HCT116 (cell line): Measurements from ENCODE around the gene INPP5D. TPM values are rescaled to one million over a fixed set of nuclear protein-coding genes. Genes with fewer than 3 reads are reported as not detected.

Source experiments
- ATAC-seq: fragments of 200-7000 bp; cut with Tn5 transposase; 2 replicates; pipeline ENCODE4 v1.9.1; 2020; ENCODE audit warnings: mild to moderate bottlenecking, moderate library complexity
- BruUV-seq: library from RNA; stranded (reverse); fragments of 400-500 nt; replicated peaks from 2 replicates; lab custom pipeline; 2021; lab: Mats Ljungman, UMichigan
- CTCF ChIA-PET: fragments of 300-600 bp; sonication (Branson Sonifier 250); formaldehyde crosslinking; loops from one replicate; lab custom pipeline; 2021; ENCODE audit warnings: antibody characterized with exemption; lab: Charles Lee
- POLR2A ChIA-PET: fragments of 300-600, 350-600 bp; sonication (Branson Sonifier 250); formaldehyde crosslinking; loops from one replicate; lab custom pipeline; 2021; ENCODE audit warnings: antibody characterized with exemption; lab: Charles Lee
- RAD21 ChIA-PET, 2 experiments: fragments of 300-600 bp; sonication (Branson Sonifier 250); formaldehyde crosslinking; loops; one replicate each; lab custom pipeline; 2023; ENCODE audit warnings: low total read pairs in 2 of 2; ENCODE audit not compliant: uncharacterized antibody in 2 of 2, unreplicated experiment in 2 of 2, low non-redundant PET in 1 of 2; lab: Charles Lee
- DNase-seq: peaks from one replicate; pipeline ENCODE4 v3.0.0-alpha.2; 2010; ENCODE audit warnings: low read depth, low spot score
- H2AFZ ChIP-seq: fragments of 200-600 bp; shearing (Covaris generic), sonication (generic); 2 replicates; pipeline ENCODE4 v1.6.1; 2017; ENCODE audit warnings: low read depth, mixed run types, mixed read lengths, antibody characterized with exemption, low read length; ENCODE audit not compliant: poor library complexity, severe bottlenecking
- H3K27ac ChIP-seq: 2 replicates; pipeline ENCODE4 v1.5.1; 2012; ENCODE audit warnings: low read depth, low read length
- H3K27me3 ChIP-seq: fragments of 200-600 bp; sonication (generic); 2 replicates; pipeline ENCODE4 v1.6.1; 2016; ENCODE audit warnings: mixed run types, low read length, mixed read lengths; ENCODE audit not compliant: insufficient read depth
- H3K36me3 ChIP-seq, 2 experiments: fragments of 200-500 bp in 1 of 2; fragments of 200-600 bp in 1 of 2; sonication (Bioruptor generic) in 1 of 2; sonication (generic) in 1 of 2; 2 replicates each; pipeline versions ENCODE4 v1.5.1 to v1.6.1; 2014 to 2016; ENCODE audit warnings: low read length in 2 of 2, inconsistent platforms in 1 of 2, mixed read lengths in 1 of 2, mixed run types in 1 of 2; ENCODE audit not compliant: insufficient read depth in 2 of 2, control insufficient read depth in 1 of 2
- H3K4me1 ChIP-seq, 2 experiments: fragments of 200-600 bp in 1 of 2; sonication (generic) in 1 of 2; 2 replicates each; pipeline versions ENCODE4 v1.5.1 to v1.6.1; 2012 to 2017; ENCODE audit warnings: low read length in 2 of 2, inconsistent platforms in 1 of 2, mild to moderate bottlenecking in 1 of 2, mixed read lengths in 1 of 2, mixed run types in 1 of 2, moderate library complexity in 1 of 2; ENCODE audit not compliant: insufficient read depth in 2 of 2, control insufficient read depth in 1 of 2
- H3K4me2 ChIP-seq: fragments of 200-600 bp; sonication (generic); 2 replicates; pipeline ENCODE4 v1.6.1; 2017; ENCODE audit warnings: mixed run types, low read length, mixed read lengths
- H3K4me3 ChIP-seq, 2 experiments: fragments of 200-600 bp in 1 of 2; sonication (generic) in 1 of 2; replicated peaks in 1 of 2; 2 replicates each; pipeline ENCODE4 v1.5.1; 2011 to 2016; ENCODE audit warnings: low read length in 2 of 2, control low read depth in 1 of 2, low read depth in 1 of 2, mild to moderate bottlenecking in 1 of 2, mixed read lengths in 1 of 2, mixed run types in 1 of 2
- H3K79me2 ChIP-seq: fragments of 200-600 bp; sonication (generic); 2 replicates; pipeline ENCODE4 v1.6.1; 2017; ENCODE audit warnings: mild to moderate bottlenecking, mixed run types, low read length, moderate library complexity, mixed read lengths; ENCODE audit not compliant: insufficient read depth
- H3K9ac ChIP-seq: fragments of 200-600 bp; sonication (generic); 2 replicates; pipeline ENCODE4 v1.6.1; 2016; ENCODE audit warnings: low read length, mixed read lengths
- H3K9me2 ChIP-seq: fragments of 200-600 bp; sonication (generic), shearing (Covaris generic); 2 replicates; pipeline ENCODE4 v1.6.1; 2017; ENCODE audit warnings: mixed run types, mild to moderate bottlenecking, moderate library complexity; ENCODE audit not compliant: insufficient read depth
- H3K9me3 ChIP-seq, 2 experiments: fragments of 200-500 bp in 1 of 2; fragments of 200-600 bp in 1 of 2; sonication (Bioruptor generic) in 1 of 2; sonication (generic) in 1 of 2; 2 replicates each; pipeline ENCODE4 v1.6.1; 2014 to 2017; ENCODE audit warnings: low read length in 2 of 2, mixed read lengths in 2 of 2, inconsistent platforms in 1 of 2, low read depth in 1 of 2, mild to moderate bottlenecking in 1 of 2, mixed run types in 1 of 2, moderate library complexity in 1 of 2; ENCODE audit not compliant: control insufficient read depth in 1 of 2, insufficient read depth in 1 of 2
- H4K20me1 ChIP-seq: fragments of 200-600 bp; sonication (generic), shearing (Covaris generic); 2 replicates; pipeline ENCODE4 v1.6.1; 2017; ENCODE audit warnings: mixed run types, mild to moderate bottlenecking, moderate library complexity; ENCODE audit not compliant: insufficient read depth
- ATF3 ChIP-seq: IDR thresholded peaks from 2 replicates; pipeline ENCODE4 v1.6.1; 2012
- CEBPB ChIP-seq: IDR thresholded peaks from 2 replicates; pipeline ENCODE4 v1.6.1; 2012; ENCODE audit warnings: low read depth
- CTCF ChIP-seq, 3 experiments: fragments of 200-600 bp in 1 of 3; sonication (generic) in 1 of 3; IDR thresholded peaks in 2 of 3; conservative IDR thresholded peaks in 1 of 3; 2 replicates each; pipeline ENCODE4 v1.5.1; 2012 to 2017; ENCODE audit warnings: low read depth in 2 of 3, low read length in 2 of 3, antibody characterized with exemption in 1 of 3, borderline replicate concordance in 1 of 3, control low read depth in 1 of 3, mild to moderate bottlenecking in 1 of 3, mixed read lengths in 1 of 3, mixed run types in 1 of 3, moderate library complexity in 1 of 3; ENCODE audit not compliant: insufficient read depth in 1 of 3
- EGR1 ChIP-seq: IDR thresholded peaks from 2 replicates; pipeline ENCODE4 v1.6.1; 2012; ENCODE audit warnings: low read depth
- ELF1 ChIP-seq: IDR thresholded peaks from 2 replicates; pipeline ENCODE4 v1.6.1; 2012; ENCODE audit warnings: low read depth, borderline replicate concordance
- EZH2 ChIP-seq: fragments of 200-600 bp; sonication (generic); IDR thresholded peaks from 2 replicates; pipeline ENCODE4 v1.6.1; 2017; ENCODE audit warnings: antibody characterized with exemption, mixed run types
- EZH2phosphoT487 ChIP-seq: fragments of 200-600 bp; IDR thresholded peaks from 2 replicates; pipeline ENCODE4 v1.6.1; 2018; ENCODE audit warnings: antibody characterized with exemption, borderline replicate concordance
- FOSL1 ChIP-seq: IDR thresholded peaks from 2 replicates; pipeline ENCODE4 v1.6.1; 2012; ENCODE audit warnings: low read depth
- POLR2A ChIP-seq: IDR thresholded peaks from 2 replicates; pipeline ENCODE4 v1.7.0; 2011; ENCODE audit warnings: borderline replicate concordance; ENCODE audit not compliant: insufficient read depth, insufficient read length; ENCODE audit errors: extremely low read depth
- POLR2AphosphoS5 ChIP-seq: IDR thresholded peaks from 2 replicates; pipeline ENCODE4 v1.6.1; 2011; ENCODE audit warnings: mild to moderate bottlenecking, low read depth, low read length, moderate library complexity
- RAD21 ChIP-seq: IDR thresholded peaks from 2 replicates; pipeline ENCODE4 v1.6.1; 2012; ENCODE audit warnings: low read depth, mild to moderate bottlenecking
- SP1 ChIP-seq: IDR thresholded peaks from 2 replicates; pipeline ENCODE4 v1.6.1; 2012; ENCODE audit warnings: low read depth
- SRF ChIP-seq: IDR thresholded peaks from 2 replicates; pipeline ENCODE4 v1.6.1; 2012; ENCODE audit warnings: low read depth
- TCF7L2 ChIP-seq: IDR thresholded peaks from 2 replicates; pipeline ENCODE4 v1.7.0; 2011; ENCODE audit warnings: borderline replicate concordance, inconsistent platforms; ENCODE audit not compliant: insufficient read depth, insufficient read length; ENCODE audit errors: extremely low read depth
- ZBTB33 ChIP-seq: IDR thresholded peaks from 2 replicates; pipeline ENCODE4 v1.6.1; 2011; ENCODE audit warnings: mild to moderate bottlenecking, low read length, moderate library complexity; ENCODE audit not compliant: insufficient replicate concordance; ENCODE audit errors: extremely low read depth
- ZFX ChIP-seq: fragments of 450-650 bp; IDR thresholded peaks from 2 replicates; pipeline ENCODE4 v1.6.1; 2017
- ZNF274 ChIP-seq: fragments of 200-500 bp; sonication (Bioruptor generic); IDR thresholded peaks from 2 replicates; pipeline ENCODE4 v1.6.1; 2014; ENCODE audit warnings: mild to moderate bottlenecking, low read depth, low read length, inconsistent platforms
- intact Hi-C: fragments of 100-400 bp; cut with micrococcal nuclease; formaldehyde crosslinking; loops from 2 replicates; pipeline ENCODE4 v1.10.0; 2022
- total RNA-seq: library from RNA; stranded (reverse); gene quantifications from one replicate; pipeline ENCODE4 v1.2.1, GENCODE V29; 2021; ENCODE audit not compliant: unreplicated experiment

INPP5D gene
- total RNA-seq, 1 experiment from 2014 or later, result 1.8 TPM

- Histone ChIP-seq H3K9me2 (no peaks in the 10 kb centered on the region), H3K4me2 (no peak overlapping the region), H3K27me3 (no peaks in the 10 kb centered on the region), H3K9me3 (no peaks in the 10 kb centered on the region; a peak in 1 of 4 replicates), H3K36me3 (no peaks in the 10 kb centered on the region), H3K79me2 (no peaks in the 10 kb centered on the region), H4K20me1 (no peaks in the 10 kb centered on the region), H3K27ac (no peak overlapping the region), H2AFZ (no peak overlapping the region), H3K4me1 (no peaks in the 10 kb centered on the region), H3K4me3 (no peak overlapping the region), H3K9ac (no peak overlapping the region)
- ATAC-seq (no peak), DNase-seq (no peak)
- RAD21 ChIA-PET, result no interaction called here
- TF ChIP-seq SRF (no peak), FOSL1 (no peak), ATF3 (no peak), TCF7L2 (no peak), EZH2phosphoT487 (no peak), CTCF (IDR thresholded peaks at IDR 0.05 in 2 of 3, conservative IDR thresholded peaks at IDR 0.05 in 1 of 3; ENCODE audit: borderline replicate concordance in 1 of 3, insufficient read depth in 1 of 3, low read depth in 2 of 3, low read length in 2 of 3) (no peak), POLR2AphosphoS5 (no peak), SP1 (no peak), RAD21 (no peak), ZFX (no peak), CEBPB (no peak), EGR1 (no peak), EZH2 (no peak), ELF1 (no peak), ZBTB33 (no peak), POLR2A (no peak), ZNF274 (no peak)
- POLR2A ChIA-PET, result no interaction called here
- CTCF ChIA-PET, result no interaction called here
- no TSS peak for BruUV-seq
- intact Hi-C loops, result no loop called here
Measured at GRCh38 chr2:233223059-233223894, 163.1 kb downstream of the INPP5D start.
